ENCODE measurements around the gene CD48. TPM values are rescaled to one million over a fixed set of nuclear protein-coding genes. Genes with fewer than 3 reads are reported as not detected.

Gene CD48
- total RNA-seq, 2 experiments from 2014 or later: 387 to 395 TPM

DNA sequence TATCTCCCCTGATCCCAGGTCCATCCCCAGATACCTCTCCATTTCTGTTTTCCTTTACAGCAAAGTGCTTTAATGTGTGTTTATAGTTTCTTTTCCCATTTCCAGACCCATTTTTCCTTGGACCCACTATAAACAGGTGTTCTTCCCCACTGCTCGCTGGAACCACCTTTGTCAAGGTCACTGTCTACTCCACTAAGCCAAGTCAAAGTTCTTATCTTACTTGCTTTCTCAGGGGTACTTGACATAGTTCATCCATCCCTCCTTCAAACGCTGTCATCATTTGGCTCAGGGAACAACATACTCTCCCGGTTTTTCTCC lies 73.1 kb downstream of the CD48 start:
- peak overlapping the region; percentile 27 for H3K4me3 ChIP-seq (ENCODE audit: low read length)
- TF ChIP-seq, protein P1, sequence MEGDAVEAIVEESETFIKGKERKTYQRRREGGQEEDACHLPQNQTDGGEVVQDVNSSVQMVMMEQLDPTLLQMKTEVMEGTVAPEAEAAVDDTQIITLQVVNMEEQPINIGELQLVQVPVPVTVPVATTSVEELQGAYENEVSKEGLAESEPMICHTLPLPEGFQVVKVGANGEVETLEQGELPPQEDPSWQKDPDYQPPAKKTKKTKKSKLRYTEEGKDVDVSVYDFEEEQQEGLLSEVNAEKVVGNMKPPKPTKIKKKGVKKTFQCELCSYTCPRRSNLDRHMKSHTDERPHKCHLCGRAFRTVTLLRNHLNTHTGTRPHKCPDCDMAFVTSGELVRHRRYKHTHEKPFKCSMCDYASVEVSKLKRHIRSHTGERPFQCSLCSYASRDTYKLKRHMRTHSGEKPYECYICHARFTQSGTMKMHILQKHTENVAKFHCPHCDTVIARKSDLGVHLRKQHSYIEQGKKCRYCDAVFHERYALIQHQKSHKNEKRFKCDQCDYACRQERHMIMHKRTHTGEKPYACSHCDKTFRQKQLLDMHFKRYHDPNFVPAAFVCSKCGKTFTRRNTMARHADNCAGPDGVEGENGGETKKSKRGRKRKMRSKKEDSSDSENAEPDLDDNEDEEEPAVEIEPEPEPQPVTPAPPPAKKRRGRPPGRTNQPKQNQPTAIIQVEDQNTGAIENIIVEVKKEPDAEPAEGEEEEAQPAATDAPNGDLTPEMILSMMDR (IDR thresholded peaks at IDR 0.05): no peak
- H3K27me3 ChIP-seq (ENCODE audit: control insufficient read depth in 1 of 2, insufficient read depth in 2 of 2, low read length in 2 of 2): no peaks in the 10 kb centered on the region
- no peak for ATAC-seq (ENCODE audit: poor library complexity)
- H3K4me1 ChIP-seq (ENCODE audit: insufficient read depth, low read length): peaks cover 88% of the 10 kb centered on the region
- H3K9me3 ChIP-seq (ENCODE audit: control insufficient read depth in 1 of 2, insufficient read depth in 1 of 2, low read length in 2 of 2): no peaks in the 10 kb centered on the region
- peak overlapping the region; percentile 71 to 72 for H3K27ac ChIP-seq (ENCODE audit: low read depth in 1 of 2, low read length in 2 of 2)
- CTCF ChIA-PET: no interaction called here
- Mint-ChIP-seq H3K9me3 (no peaks in the 10 kb centered on the region), H3K27me3 (no peaks in the 10 kb centered on the region), H3K4me3 (peak overlapping the region; percentile 86), H3K27ac (peak overlapping the region; percentile 97), H3K4me1 (ENCODE audit: low read depth) (peaks cover 97% of the 10 kb centered on the region), H3K36me3 (ENCODE audit: low read depth) (peaks cover 68% of the 10 kb centered on the region)
- no peak for DNase-seq
- POLR2A ChIA-PET: interaction anchor here (1.0 to 2.5 kb wide), 5 partner anchors 9 to 37 kb away, joined by 3 to 28 read pairs (median 6); partner anchors contain the start of gene SLAMF1
- intact Hi-C loops (cut with DNase I, micrococcal nuclease): loop anchor here in 1 of 2 experiments (1.0 to 5.0 kb wide), 3 partner anchors 9 to 69 kb away; partner anchors contain the start of gene SLAMF1
- peaks cover 46% of the 10 kb centered on the region for H3K36me3 ChIP-seq (ENCODE audit: insufficient read depth, low read length)

- DNase-seq: peak in 7 of 14 experiments; percentile 26 to 93 (median 54)
- H3K27me3 ChIP-seq (ENCODE audit: control insufficient read depth in 1 of 2, insufficient read depth in 2 of 2, low read length in 2 of 2): no peaks in the 10 kb centered on the region
- H3K9me3 ChIP-seq (ENCODE audit: control insufficient read depth in 1 of 2, insufficient read depth in 1 of 2, low read length in 2 of 2): no peaks in the 10 kb centered on the region
- H3K4me3 ChIP-seq (ENCODE audit: low read length): peak overlapping the region; percentile 27
- ATAC-seq (ENCODE audit: poor library complexity): peak; percentile 80
- H3K36me3 ChIP-seq (ENCODE audit: insufficient read depth, low read length): peaks cover 48% of the 10 kb centered on the region
- Mint-ChIP-seq H3K4me1 (ENCODE audit: low read depth) (peaks cover 97% of the 10 kb centered on the region), H3K27me3 (no peaks in the 10 kb centered on the region), H3K27ac (peak overlapping the region; percentile 97), H3K4me3 (peak overlapping the region; percentile 86), H3K36me3 (ENCODE audit: low read depth) (peaks cover 69% of the 10 kb centered on the region), H3K9me3 (no peaks in the 10 kb centered on the region)
- intact Hi-C loops (cut with DNase I, micrococcal nuclease): loop anchor here (1.0 to 5.0 kb wide), 5 partner anchors 9 to 69 kb away; partner anchors contain the start of gene SLAMF1 (in 1 of the 2)
- CTCF ChIA-PET: no interaction called here
- TF ChIP-seq, protein P1 (IDR thresholded peaks at IDR 0.05): no peak
- POLR2A ChIA-PET: interaction anchor here (1.0 to 1.2 kb wide), 5 partner anchors 8 to 37 kb away, joined by 3 to 6 read pairs (median 6); partner anchors contain the start of gene SLAMF1
- H3K4me1 ChIP-seq (ENCODE audit: insufficient read depth, low read length): peaks cover 90% of the 10 kb centered on the region
- peak overlapping the region; percentile 71 to 72 for H3K27ac ChIP-seq (ENCODE audit: low read depth in 1 of 2, low read length in 2 of 2)
Observed at GRCh38 chr1:160637821-160638539, 73.6 kb downstream of the CD48 start.

GRCh38 chr1:160637065-160637464 lies 74.6 kb downstream of the CD48 start:
- no peaks in the 10 kb centered on the region for H3K27me3 ChIP-seq (ENCODE audit: control insufficient read depth in 1 of 2, insufficient read depth in 2 of 2, low read length in 2 of 2)
- peak overlapping the region; percentile 71 to 72 for H3K27ac ChIP-seq (ENCODE audit: low read depth in 1 of 2, low read length in 2 of 2)
- Mint-ChIP-seq H3K9me3 (no peaks in the 10 kb centered on the region), H3K27me3 (no peaks in the 10 kb centered on the region), H3K27ac (peak overlapping the region; percentile 97), H3K4me3 (peak overlapping the region; percentile 86), H3K4me1 (ENCODE audit: low read depth) (peaks cover 97% of the 10 kb centered on the region), H3K36me3 (ENCODE audit: low read depth) (peaks cover 77% of the 10 kb centered on the region)
- ATAC-seq (ENCODE audit: poor library complexity) (no peak), DNase-seq (no peak)
- ChIA-PET POLR2A (interaction anchor here (1.0 to 2.0 kb wide), 5 partner anchors 9 to 38 kb away, joined by 5 to 9 read pairs (median 6); partner anchors contain the start of gene SLAMF1), CTCF (no interaction called here)
- H3K4me3 ChIP-seq (ENCODE audit: low read length): no peak overlapping the region
- no peaks in the 10 kb centered on the region for H3K9me3 ChIP-seq (ENCODE audit: control insufficient read depth in 1 of 2, insufficient read depth in 1 of 2, low read length in 2 of 2)
- peaks cover 53% of the 10 kb centered on the region for H3K36me3 ChIP-seq (ENCODE audit: insufficient read depth, low read length)
- intact Hi-C loops (cut with DNase I, micrococcal nuclease): loop anchor here (2.0 to 5.0 kb wide), 3 partner anchors 18 to 70 kb away; no protein-coding TSS in a partner anchor
- TF ChIP-seq, protein P1 (IDR thresholded peaks at IDR 0.05): no peak
- peaks cover 92% of the 10 kb centered on the region for H3K4me1 ChIP-seq (ENCODE audit: insufficient read depth, low read length)

Data from CD4-positive, alpha-beta T cell (primary cell).